H9 (cell line): ENCODE measurements around the gene SLIT1. TPM values are rescaled to one million over a fixed set of nuclear protein-coding genes. Genes with fewer than 3 reads are reported as not detected.

Experiments used
- DNase-seq: peaks from one replicate; pipeline ENCODE4 v3.0.0-alpha.2; 2017
- H2AFZ ChIP-seq: one replicate; pipeline ENCODE4 v1.6.1; 2013; ENCODE audit warnings: mild to moderate bottlenecking, low read length, control low read depth, moderate library complexity
- H2AK5ac ChIP-seq: 2 replicates; pipeline ENCODE4 v1.6.1; 2013; ENCODE audit warnings: low read length, control low read depth, mixed read lengths; ENCODE audit not compliant: insufficient read length
- H2BK120ac ChIP-seq: one replicate; pipeline ENCODE4 v1.6.1; 2013; ENCODE audit warnings: low read depth, mild to moderate bottlenecking, low read length, control low read depth, inconsistent platforms; ENCODE audit not compliant: poor library complexity, severe bottlenecking
- H2BK12ac ChIP-seq: 2 replicates; pipeline ENCODE4 v1.6.1; 2013; ENCODE audit warnings: low read length, control low read depth, mixed read lengths, low read depth; ENCODE audit not compliant: insufficient read length
- H2BK15ac ChIP-seq: 2 replicates; pipeline ENCODE4 v1.6.1; 2013; ENCODE audit warnings: low read depth, low read length, control low read depth
- H2BK20ac ChIP-seq: one replicate; pipeline ENCODE4 v1.6.1; 2013; ENCODE audit warnings: low read depth, mild to moderate bottlenecking, low read length, control low read depth, inconsistent platforms; ENCODE audit not compliant: poor library complexity, severe bottlenecking
- H2BK5ac ChIP-seq: 2 replicates; pipeline ENCODE4 v1.6.1; 2013; ENCODE audit warnings: low read length, control low read depth, mixed read lengths; ENCODE audit not compliant: insufficient read length
- H3K14ac ChIP-seq: 2 replicates; pipeline ENCODE4 v1.6.1; 2013; ENCODE audit warnings: low read length, control low read depth; ENCODE audit not compliant: insufficient read depth
- H3K18ac ChIP-seq: 2 replicates; pipeline ENCODE4 v1.6.1; 2013; ENCODE audit warnings: low read depth, mild to moderate bottlenecking, mixed read lengths, low read length, control low read depth; ENCODE audit not compliant: insufficient read length
- H3K23ac ChIP-seq: 2 replicates; pipeline ENCODE4 v1.6.1; 2013; ENCODE audit warnings: low read length, control low read depth, mixed read lengths, low read depth; ENCODE audit not compliant: insufficient read length
- H3K23me2 ChIP-seq: 2 replicates; pipeline ENCODE4 v1.6.1; 2013; ENCODE audit warnings: low read depth, mild to moderate bottlenecking, mixed read lengths, low read length, control low read depth; ENCODE audit not compliant: insufficient read length, poor library complexity, severe bottlenecking
- H3K27ac ChIP-seq: 2 replicates; pipeline ENCODE4 v1.5.1; 2013; ENCODE audit warnings: low read length, control low read depth, mixed read lengths, low read depth; ENCODE audit not compliant: insufficient read length
- H3K27me3 ChIP-seq: 2 replicates; pipeline ENCODE4 v1.6.1; 2013; ENCODE audit warnings: low read length, control low read depth, inconsistent platforms; ENCODE audit not compliant: insufficient read depth
- H3K4ac ChIP-seq: 2 replicates; pipeline ENCODE4 v1.6.1; 2013; ENCODE audit warnings: low read depth, mild to moderate bottlenecking, control low read depth, inconsistent platforms, low read length, moderate library complexity
- H3K4me1 ChIP-seq: 2 replicates; pipeline ENCODE4 v1.6.1; 2013; ENCODE audit warnings: low read length, control low read depth, inconsistent platforms; ENCODE audit not compliant: insufficient read depth
- H3K4me2 ChIP-seq: 2 replicates; pipeline ENCODE4 v1.6.1; 2013; ENCODE audit warnings: low read length, control low read depth, mixed read lengths; ENCODE audit not compliant: insufficient read length, insufficient read depth
- H3K56ac ChIP-seq: 2 replicates; pipeline ENCODE4 v1.6.1; 2013; ENCODE audit warnings: low read depth, mild to moderate bottlenecking, mixed read lengths, low read length, control low read depth; ENCODE audit not compliant: insufficient read length
- H3K79me1 ChIP-seq: 2 replicates; pipeline ENCODE4 v1.6.1; 2013; ENCODE audit warnings: low read depth, mild to moderate bottlenecking, moderate library complexity, low read length, control low read depth, inconsistent platforms; ENCODE audit not compliant: insufficient read depth, poor library complexity, severe bottlenecking
- H3K79me2 ChIP-seq: 2 replicates; pipeline ENCODE4 v1.6.1; 2013; ENCODE audit warnings: low read length, control low read depth, inconsistent platforms; ENCODE audit not compliant: insufficient read depth
- H3K9ac ChIP-seq: 2 replicates; pipeline ENCODE4 v1.6.1; 2013; ENCODE audit warnings: low read length, control low read depth, mixed read lengths; ENCODE audit not compliant: insufficient read length; ENCODE audit errors: extremely low read depth
- H3K9me3 ChIP-seq: one replicate; pipeline ENCODE4 v1.6.1; 2013; ENCODE audit warnings: low read depth, low read length, inconsistent platforms; ENCODE audit not compliant: control insufficient read depth
- H3T11ph ChIP-seq: one replicate; pipeline ENCODE4 v1.6.1; 2013; ENCODE audit warnings: mild to moderate bottlenecking, low read length, control low read depth, inconsistent platforms
- H4K20me1 ChIP-seq: one replicate; pipeline ENCODE4 v1.6.1; 2013; ENCODE audit not compliant: control insufficient read depth, insufficient read length, insufficient read depth
- H4K5ac ChIP-seq: 2 replicates; pipeline ENCODE4 v1.6.1; 2013; ENCODE audit warnings: low read depth, mild to moderate bottlenecking, mixed read lengths, low read length, control low read depth; ENCODE audit not compliant: insufficient read length
- H4K8ac ChIP-seq: replicated peaks from 2 replicates; pipeline ENCODE4 v1.6.1; 2013; ENCODE audit warnings: low read length, control low read depth, mixed read lengths, low read depth; ENCODE audit not compliant: insufficient read length
- H4K91ac ChIP-seq: 2 replicates; pipeline ENCODE4 v1.6.1; 2013; ENCODE audit warnings: low read depth, mild to moderate bottlenecking, moderate library complexity, mixed read lengths, low read length, control low read depth; ENCODE audit not compliant: insufficient read length
- H3K27ac Mint-ChIP-seq, 3 experiments: 2 replicates in 2 of 3; 3 replicates in 1 of 3; pipeline ENCODE4 v1.8.0; 2020 to 2021; ENCODE audit warnings: mixed read lengths in 3 of 3, mild to moderate bottlenecking in 1 of 3, moderate library complexity in 1 of 3
- H3K27me3 Mint-ChIP-seq: 2 replicates; pipeline ENCODE4 v1.8.0; 2021; ENCODE audit warnings: low read depth, mild to moderate bottlenecking, moderate library complexity, mixed read lengths
- H3K36me3 Mint-ChIP-seq, 3 experiments: 2 replicates in 2 of 3; 3 replicates in 1 of 3; pipeline ENCODE4 v1.8.0; 2020 to 2021; ENCODE audit warnings: low read depth in 3 of 3, mixed read lengths in 3 of 3; ENCODE audit not compliant: insufficient read depth in 1 of 3
- H3K4me1 Mint-ChIP-seq, 2 experiments: 2 replicates each; pipeline ENCODE4 v1.8.0; 2020; ENCODE audit warnings: mixed read lengths in 2 of 2
- H3K4me3 Mint-ChIP-seq, 2 experiments: 2 replicates in 1 of 2; 3 replicates in 1 of 2; pipeline ENCODE4 v1.8.0; 2020 to 2021; ENCODE audit warnings: mild to moderate bottlenecking in 2 of 2, mixed read lengths in 2 of 2, moderate library complexity in 1 of 2
- H3K9me3 Mint-ChIP-seq, 2 experiments: 2 replicates in 1 of 2; 3 replicates in 1 of 2; pipeline ENCODE4 v1.8.0; 2020; ENCODE audit warnings: mild to moderate bottlenecking in 2 of 2, mixed read lengths in 2 of 2, moderate library complexity in 1 of 2
- CTCF ChIP-seq: fragments of 200-600 bp; sonication (generic); conservative IDR thresholded peaks from 3 replicates; pipeline ENCODE4 v1.8.0; 2021; ENCODE audit warnings: antibody characterized with exemption, mild to moderate bottlenecking
- WGBS: extraction: QIAGEN DNeasy Blood & Tissue Kit; methylation state at CpG from one replicate; pipeline ENCODE4 v1.1.7; 2013; ENCODE audit warnings: missing lambda C conversion rate, low lambda C conversion rate, mixed read lengths; ENCODE audit not compliant: insufficient read length; ENCODE audit errors: extremely low coverage; 5-methylcytosine and 5-hydroxymethylcytosine counted together
- total RNA-seq: library from RNA; stranded (reverse); gene quantifications from 2 replicates; pipeline ENCODE4 v1.2.1, GENCODE V29; 2021

The SLIT1 gene
- total RNA-seq, 1 experiment from 2014 or later: 0.57 TPM

GRCh38 chr10:96999987-97000386 lies 185.8 kb downstream of the SLIT1 start:
- Histone ChIP-seq H3K4me2 (no peak overlapping the region), H3T11ph (no peak overlapping the region), H4K91ac (no peak overlapping the region), H2BK12ac (no peak overlapping the region), H3K27me3 (no peaks in the 10 kb centered on the region), H3K27ac (no peak overlapping the region), H2BK120ac (no peak overlapping the region), H3K4me1 (no peaks in the 10 kb centered on the region), H3K9me3 (no peaks in the 10 kb centered on the region), H3K79me2 (no peaks in the 10 kb centered on the region), H2BK5ac (no peak overlapping the region), H3K18ac (no peak overlapping the region), H2AK5ac (no peak overlapping the region), H3K79me1 (no peaks in the 10 kb centered on the region), H3K23me2 (no peaks in the 10 kb centered on the region), H3K4ac (no peak overlapping the region), H4K8ac (no peak overlapping the region), H3K23ac (no peak overlapping the region), H3K14ac (no peak overlapping the region), H4K5ac (no peak overlapping the region), H2AFZ (no peak overlapping the region), H3K56ac (no peak overlapping the region), H4K20me1 (no peaks in the 10 kb centered on the region), H2BK15ac (no peak overlapping the region), H2BK20ac (no peak overlapping the region), H3K9ac (no peak overlapping the region)
- no peak for DNase-seq
- Mint-ChIP-seq H3K27ac (no peak overlapping the region), H3K9me3 (no peaks in the 10 kb centered on the region), H3K27me3 (no peaks in the 10 kb centered on the region), H3K4me1 (0 out of 4 replicates have a peak, but pooled peaks cover 2% of the 10 kb centered on the region in 2 experiments), H3K4me3 (no peak overlapping the region), H3K36me3 (no peaks in the 10 kb centered on the region; a peak in 1 of 7 replicates)
- no peak for TF ChIP-seq CTCF
- WGBS: no CpG with 5 or more reads among the region's 4 CpGs
